Measurements from ENCODE around the gene SNCAIP.

GRCh38 chr5:122445070-122445469 is 133.0 kb downstream of the SNCAIP start:
- TF ChIP-seq POLR2A (IDR thresholded peaks at IDR 0.05; ENCODE audit: low read depth, low read length), result no peak
- no peak for TF ChIP-seq TAF1 (IDR thresholded peaks at IDR 0.05; ENCODE audit: borderline replicate concordance, low read depth, low read length)
- TF ChIP-seq POLR2AphosphoS5 (IDR thresholded peaks at IDR 0.05; ENCODE audit: low read depth, low read length), result no peak

All from GM12892 (cell line).